HepG2 (cell line): ENCODE data around the gene POLR3GL. TPM values are rescaled to one million over a fixed set of nuclear protein-coding genes. Genes with fewer than 3 reads are reported as not detected.

Experiments used
- BRCA1 ChIP-seq: sonication (generic); formaldehyde crosslinking; IDR thresholded peaks from 2 replicates; pipeline ENCODE4 v1.4.0; 2020; ENCODE audit warnings: missing genetic modification reagents
- ERF ChIP-seq: IDR thresholded peaks from 2 replicates; pipeline ENCODE4 v1.6.1; 2018; ENCODE audit warnings: missing biosample characterization, missing genetic modification reagents
- ETS1 ChIP-seq: sonication (generic); formaldehyde crosslinking; IDR thresholded peaks from 2 replicates; pipeline ENCODE4 v1.4.0; 2020; ENCODE audit warnings: missing genetic modification reagents
- FOXK2 ChIP-seq: fragments of 450-650 bp; IDR thresholded peaks from 2 replicates; pipeline ENCODE4 v1.6.1; 2016
- KLF9 ChIP-seq: IDR thresholded peaks from 2 replicates; pipeline ENCODE4 v1.6.1; 2016; ENCODE audit warnings: low read depth
- MTA3 ChIP-seq: sonication (generic); formaldehyde crosslinking; IDR thresholded peaks from 2 replicates; pipeline ENCODE4 v1.4.0; 2020; ENCODE audit warnings: missing genetic modification reagents
- MXD1 ChIP-seq: sonication (generic); formaldehyde crosslinking; IDR thresholded peaks from 2 replicates; pipeline ENCODE4 v1.4.0; 2020; ENCODE audit warnings: mild to moderate bottlenecking, missing genetic modification reagents
- NBN ChIP-seq: fragments of 450-650 bp; conservative IDR thresholded peaks from 2 replicates; pipeline ENCODE4 v1.6.1; 2017
- NFATC3 ChIP-seq: sonication (generic); formaldehyde crosslinking; IDR thresholded peaks from 2 replicates; pipeline ENCODE4 v1.5.1; 2020; ENCODE audit warnings: mild to moderate bottlenecking, missing genetic modification reagents
- NFYB ChIP-seq: sonication (generic); formaldehyde crosslinking; IDR thresholded peaks from 2 replicates; pipeline ENCODE4 v1.4.0; 2020; ENCODE audit warnings: missing genetic modification reagents
- PHF8 ChIP-seq: sonication (generic); formaldehyde crosslinking; IDR thresholded peaks from 2 replicates; pipeline ENCODE4 v1.5.0; 2020; ENCODE audit warnings: missing genetic modification reagents
- PITX1 ChIP-seq: sonication (generic); formaldehyde crosslinking; IDR thresholded peaks from 2 replicates; pipeline ENCODE4 v1.5.1; 2020; ENCODE audit warnings: mild to moderate bottlenecking, missing genetic modification reagents
- PRPF4 ChIP-seq: fragments of 200-400 bp; formaldehyde crosslinking; IDR thresholded peaks from 2 replicates; pipeline ENCODE4 v1.6.1; 2016; ENCODE audit warnings: low read length, low read depth; ENCODE audit not compliant: poor library complexity, severe bottlenecking
- RFXAP ChIP-seq: sonication (generic); formaldehyde crosslinking; IDR thresholded peaks from 2 replicates; pipeline ENCODE4 v1.4.0; 2020; ENCODE audit warnings: missing genetic modification reagents, borderline replicate concordance
- SOX6 ChIP-seq, 2 experiments: fragments of 450-650 bp in 1 of 2; sonication (generic) in 1 of 2; formaldehyde crosslinking in 1 of 2; IDR thresholded peaks; 2 replicates each; pipeline versions ENCODE4 v1.4.0 to v1.6.1; 2017 to 2020; ENCODE audit warnings: antibody characterized with exemption in 1 of 2, mild to moderate bottlenecking in 1 of 2, missing genetic modification reagents in 1 of 2
- SP1 ChIP-seq, 2 experiments: fragments of 450-650 bp in 1 of 2; sonication (generic) in 1 of 2; formaldehyde crosslinking in 1 of 2; IDR thresholded peaks; 2 replicates each; pipeline versions ENCODE4 v1.4.0 to v1.6.1; 2016 to 2020; ENCODE audit warnings: missing genetic modification reagents in 1 of 2
- SP5 ChIP-seq: IDR thresholded peaks from 2 replicates; pipeline ENCODE4 v1.6.1; 2016; ENCODE audit warnings: low read depth, borderline replicate concordance
- SRSF1 ChIP-seq: fragments of 200-400 bp; formaldehyde crosslinking; optimal IDR thresholded peaks from 2 replicates; pipeline ENCODE3; 2017; ENCODE audit warnings: mild to moderate bottlenecking, low read depth, low read length, moderate library complexity
- TCF7 ChIP-seq: sonication (generic); IDR thresholded peaks from 2 replicates; pipeline ENCODE4 v1.6.1; 2016; ENCODE audit warnings: antibody characterized with exemption, low read depth
- WIZ ChIP-seq: sonication (generic); formaldehyde crosslinking; IDR thresholded peaks from 2 replicates; pipeline ENCODE4 v1.5.1; 2020; ENCODE audit warnings: mild to moderate bottlenecking, missing genetic modification reagents
- XBP1 ChIP-seq: sonication (generic); formaldehyde crosslinking; IDR thresholded peaks from 2 replicates; pipeline ENCODE4 v1.5.0; 2020; ENCODE audit warnings: missing genetic modification reagents
- ZBTB2 ChIP-seq: sonication (generic); formaldehyde crosslinking; IDR thresholded peaks from 2 replicates; pipeline ENCODE4 v1.8.0; 2022; ENCODE audit warnings: low read depth, missing genetic modification reagents
- ZFP1 ChIP-seq: IDR thresholded peaks from 2 replicates; pipeline ENCODE4 v1.6.1; 2016
- ZKSCAN5 ChIP-seq: sonication (generic); formaldehyde crosslinking; IDR thresholded peaks from 2 replicates; pipeline ENCODE4 v1.5.1; 2020; ENCODE audit warnings: mild to moderate bottlenecking, missing genetic modification reagents
- ZMAT5 ChIP-seq: sonication (generic); formaldehyde crosslinking; IDR thresholded peaks from 2 replicates; pipeline ENCODE4 v1.5.0; 2020; ENCODE audit warnings: mild to moderate bottlenecking, low read depth, missing genetic modification reagents, borderline replicate concordance
- ZNF264 ChIP-seq: sonication (generic); formaldehyde crosslinking; IDR thresholded peaks from 2 replicates; pipeline ENCODE4 v1.4.0; 2020; ENCODE audit warnings: missing genetic modification reagents
- ZNF432 ChIP-seq: sonication (generic); formaldehyde crosslinking; IDR thresholded peaks from 2 replicates; pipeline ENCODE4 v1.5.0; 2020; ENCODE audit warnings: missing genetic modification reagents, mild to moderate bottlenecking, borderline replicate concordance
- ZNF589 ChIP-seq: sonication (generic); formaldehyde crosslinking; conservative IDR thresholded peaks from 2 replicates; pipeline ENCODE4 v1.8.0; 2022; ENCODE audit warnings: mild to moderate bottlenecking, moderate library complexity, missing genetic modification reagents
- ZNF782 ChIP-seq: sonication (generic); formaldehyde crosslinking; IDR thresholded peaks from 2 replicates; pipeline ENCODE4 v1.4.0; 2020; ENCODE audit warnings: missing genetic modification reagents, mild to moderate bottlenecking, borderline replicate concordance
- polyA plus RNA-seq, 8 experiments: library from polyadenylated mRNA; depleted of rRNA in 3 of 8; stranded (reverse) in 7 of 8; unstranded in 1 of 8; fragments of >200 nt; fragmentation: Illumina TruSeq in 4 of 8; extraction: Trizol in 4 of 8; gene quantifications; 2 replicates each; pipeline versions ENCODE4 v1.2.1 to v1.2.3, GENCODE V29; 2011 to 2016; ENCODE audit warnings: low read depth in 4 of 8, missing spikeins in 1 of 8, mixed read lengths in 1 of 8; ENCODE audit not compliant: insufficient read depth in 1 of 8
- total RNA-seq, 5 experiments: library from RNA; depleted of rRNA; stranded (reverse); fragments of >200 nt; fragmentation: Illumina TruSeq; extraction: Trizol; gene quantifications; 2 replicates each; pipeline ENCODE4 v1.2.3, GENCODE V29; 2016; ENCODE audit warnings: low read depth in 1 of 5

The POLR3GL gene
- total and polyA plus RNA-seq, 2 of the 13 experiments (the other 11 are each of a cell fraction or from before 2014, with no cell fraction given) = 11.5 to 12.4 TPM

- TF ChIP-seq NFYB (CRISPR knock-in tag) = peak; percentile 99
- TF ChIP-seq FOXK2 = peak; percentile 100
- TF ChIP-seq ZMAT5 (CRISPR knock-in tag) = no peak
- peak; percentile 73; the same call in 1 of the 2 replicates for TF ChIP-seq ZFP1 (CRISPR knock-in tag)
- no peak for TF ChIP-seq SOX6 (IDR thresholded peaks at IDR 0.05)
- peak; percentile 92 for TF ChIP-seq SOX6 (CRISPR knock-in tag; IDR thresholded peaks at IDR 0.05)
- TF ChIP-seq RFXAP (CRISPR knock-in tag) = peak; percentile 90
- TF ChIP-seq SP5 = peak; percentile 48; the same call in 1 of the 2 replicates
- peak; percentile 89 for TF ChIP-seq PITX1
- peak; percentile 25; the same call in 1 of the 2 replicates for TF ChIP-seq KLF9 (CRISPR knock-in tag)
- no peak; the same call in 1 of the 2 replicates for TF ChIP-seq ZBTB2 (CRISPR knock-in tag)
- TF ChIP-seq ETS1 (CRISPR knock-in tag) = no peak
- TF ChIP-seq ZNF264 (CRISPR knock-in tag) = no peak; the same call in 1 of the 2 replicates
- TF ChIP-seq NFATC3 (CRISPR knock-in tag) = no peak
- peak; percentile 44 for TF ChIP-seq PHF8
- TF ChIP-seq XBP1 (CRISPR knock-in tag) = 0 out of 2 replicates have a peak, but pooled peaks have one; percentile 42
- no peak for TF ChIP-seq ZKSCAN5
- TF ChIP-seq ZNF782 (CRISPR knock-in tag) = no peak
- TF ChIP-seq NBN = no peak
- 0 out of 2 replicates have a peak, but pooled peaks have one; percentile 16 for TF ChIP-seq TCF7
- 0 out of 2 replicates have a peak, but pooled peaks have one; percentile 52 for TF ChIP-seq ZNF589 (CRISPR knock-in tag)
- TF ChIP-seq ZNF432 (CRISPR knock-in tag) = no peak
- TF ChIP-seq BRCA1 (CRISPR knock-in tag) = peak; percentile 27; the same call in 1 of the 2 replicates
- no peak for TF ChIP-seq PRPF4
- no peak for TF ChIP-seq MTA3
- TF ChIP-seq SRSF1 = peak; percentile 52
- peak; percentile 64; the same call in 1 of the 2 replicates for TF ChIP-seq ERF
- no peak for TF ChIP-seq SP1 (IDR thresholded peaks at IDR 0.05)
- TF ChIP-seq SP1 (CRISPR knock-in tag; IDR thresholded peaks at IDR 0.05) = peak; percentile 43; the same call in 1 of the 2 replicates
- no peak for TF ChIP-seq WIZ (CRISPR knock-in tag)
- TF ChIP-seq MXD1 (CRISPR knock-in tag) = no peak
Observed at GRCh38 chr1:145996433-145997015, 32.0 kb downstream of the POLR3GL start, which contains the start of gene TXNIP (continued).
